ENCODE measurements around the gene TNFSF15. TPM values are rescaled to one million over a fixed set of nuclear protein-coding genes. Genes with fewer than 3 reads are reported as not detected.

TNFSF15 gene
- total RNA-seq, 1 donor from 2014 or later: 0.22 TPM

GRCh38 chr9:114799441-114799840 is 6.4 kb downstream of the TNFSF15 start:
- intact Hi-C loops (cut with micrococcal nuclease): no loop called here
- ATAC-seq (ENCODE audit: low read depth) (no peak), DNase-seq (no peak)
- TF ChIP-seq, protein P1, sequence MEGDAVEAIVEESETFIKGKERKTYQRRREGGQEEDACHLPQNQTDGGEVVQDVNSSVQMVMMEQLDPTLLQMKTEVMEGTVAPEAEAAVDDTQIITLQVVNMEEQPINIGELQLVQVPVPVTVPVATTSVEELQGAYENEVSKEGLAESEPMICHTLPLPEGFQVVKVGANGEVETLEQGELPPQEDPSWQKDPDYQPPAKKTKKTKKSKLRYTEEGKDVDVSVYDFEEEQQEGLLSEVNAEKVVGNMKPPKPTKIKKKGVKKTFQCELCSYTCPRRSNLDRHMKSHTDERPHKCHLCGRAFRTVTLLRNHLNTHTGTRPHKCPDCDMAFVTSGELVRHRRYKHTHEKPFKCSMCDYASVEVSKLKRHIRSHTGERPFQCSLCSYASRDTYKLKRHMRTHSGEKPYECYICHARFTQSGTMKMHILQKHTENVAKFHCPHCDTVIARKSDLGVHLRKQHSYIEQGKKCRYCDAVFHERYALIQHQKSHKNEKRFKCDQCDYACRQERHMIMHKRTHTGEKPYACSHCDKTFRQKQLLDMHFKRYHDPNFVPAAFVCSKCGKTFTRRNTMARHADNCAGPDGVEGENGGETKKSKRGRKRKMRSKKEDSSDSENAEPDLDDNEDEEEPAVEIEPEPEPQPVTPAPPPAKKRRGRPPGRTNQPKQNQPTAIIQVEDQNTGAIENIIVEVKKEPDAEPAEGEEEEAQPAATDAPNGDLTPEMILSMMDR (IDR thresholded peaks at IDR 0.05): no peak
- H3K36me3 Mint-ChIP-seq (ENCODE audit: low read depth): no peaks in the 10 kb centered on the region
- H3K9me3 Mint-ChIP-seq: no peaks in the 10 kb centered on the region
- ChIA-PET CTCF (interaction anchor here (1.0 kb wide), 1 partner anchor 108 kb away, joined by 3 read pairs; no protein-coding TSS in a partner anchor), POLR2A (no interaction called here)
- H3K27ac Mint-ChIP-seq: no peak overlapping the region
- H3K4me1 Mint-ChIP-seq: no peaks in the 10 kb centered on the region
- no peak overlapping the region for H3K4me3 Mint-ChIP-seq
- no peaks in the 10 kb centered on the region for H3K27me3 Mint-ChIP-seq

DNA sequence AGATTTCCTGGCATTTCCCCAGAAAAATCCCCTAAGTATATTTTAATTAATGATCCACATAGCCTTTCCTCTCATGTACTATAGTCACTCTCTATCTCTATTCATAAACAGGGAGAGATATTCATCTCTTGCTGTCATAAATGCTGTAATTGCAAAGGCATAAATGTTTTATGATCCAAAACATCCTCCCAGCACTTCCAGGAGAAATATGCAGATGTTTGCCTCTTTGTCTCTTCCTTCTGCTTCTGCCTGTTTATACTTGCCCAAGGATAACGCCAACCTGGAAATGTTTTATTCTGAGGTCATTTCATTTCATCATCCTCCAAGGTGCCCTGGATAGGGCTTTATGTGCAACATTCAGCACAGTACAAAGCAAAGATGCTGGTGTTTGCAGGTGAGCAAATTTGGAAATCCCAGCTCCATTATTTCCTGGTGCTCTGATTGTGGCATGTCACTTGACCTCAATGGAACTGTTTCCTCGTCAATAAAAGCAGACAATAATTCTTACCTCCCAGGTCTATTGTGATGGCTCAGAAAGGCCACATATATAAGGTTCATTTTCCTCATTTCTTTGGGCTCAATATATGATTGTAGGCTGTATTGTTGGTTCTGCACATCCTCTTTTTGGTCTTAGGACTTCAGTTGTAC is 6.9 kb downstream of the TNFSF15 start:
- ChIA-PET CTCF (interaction anchor here (1.0 kb wide), 1 partner anchor 108 kb away, joined by 3 read pairs; no protein-coding TSS in a partner anchor), POLR2A (no interaction called here)
- no peaks in the 10 kb centered on the region for H3K36me3 Mint-ChIP-seq (ENCODE audit: low read depth)
- no peaks in the 10 kb centered on the region for H3K4me1 Mint-ChIP-seq
- no peak overlapping the region for H3K27ac Mint-ChIP-seq
- intact Hi-C loops (cut with micrococcal nuclease): no loop called here
- no peaks in the 10 kb centered on the region for H3K9me3 Mint-ChIP-seq
- no peak for DNase-seq
- no peak for ATAC-seq (ENCODE audit: low read depth)
- no peaks in the 10 kb centered on the region for H3K27me3 Mint-ChIP-seq
- no peak overlapping the region for H3K4me3 Mint-ChIP-seq
- TF ChIP-seq, protein P1 (IDR thresholded peaks at IDR 0.05): no peak

DNA sequence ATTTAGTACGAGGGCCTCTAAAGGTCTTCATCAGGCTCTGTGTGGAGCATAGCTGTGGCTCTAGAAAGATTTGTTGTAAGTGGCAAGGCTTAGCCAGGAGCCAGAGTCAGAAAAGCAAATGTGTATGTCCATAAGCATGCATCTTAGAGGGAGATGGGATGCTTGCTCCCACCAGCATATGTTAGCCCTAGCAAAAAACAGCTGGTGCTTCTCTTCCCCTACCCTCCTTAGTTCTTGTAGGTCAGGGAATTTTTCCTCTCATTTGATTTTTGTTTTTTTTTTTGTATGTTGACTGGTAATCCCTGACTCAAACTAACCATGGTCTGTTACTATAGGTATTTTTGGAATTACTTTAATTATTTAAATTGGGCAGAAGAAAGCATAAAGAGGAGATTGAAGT is 7.7 kb downstream of the TNFSF15 start:
- H3K4me3 Mint-ChIP-seq: no peak overlapping the region
- no peaks in the 10 kb centered on the region for H3K4me1 Mint-ChIP-seq
- H3K9me3 Mint-ChIP-seq: no peaks in the 10 kb centered on the region
- no peak overlapping the region for H3K27ac Mint-ChIP-seq
- ATAC-seq (ENCODE audit: low read depth): no peak
- DNase-seq: no peak
- TF ChIP-seq, protein P1 (IDR thresholded peaks at IDR 0.05): no peak
- ChIA-PET CTCF (no interaction called here), POLR2A (no interaction called here)
- intact Hi-C loops (cut with micrococcal nuclease): no loop called here
- H3K36me3 Mint-ChIP-seq (ENCODE audit: low read depth): no peaks in the 10 kb centered on the region
- no peaks in the 10 kb centered on the region for H3K27me3 Mint-ChIP-seq

GRCh38 chr9:114792396-114792795 is 13.4 kb downstream of the TNFSF15 start:
- TF ChIP-seq, protein P1 (IDR thresholded peaks at IDR 0.05): no peak
- CTCF ChIA-PET: no interaction called here

DNA sequence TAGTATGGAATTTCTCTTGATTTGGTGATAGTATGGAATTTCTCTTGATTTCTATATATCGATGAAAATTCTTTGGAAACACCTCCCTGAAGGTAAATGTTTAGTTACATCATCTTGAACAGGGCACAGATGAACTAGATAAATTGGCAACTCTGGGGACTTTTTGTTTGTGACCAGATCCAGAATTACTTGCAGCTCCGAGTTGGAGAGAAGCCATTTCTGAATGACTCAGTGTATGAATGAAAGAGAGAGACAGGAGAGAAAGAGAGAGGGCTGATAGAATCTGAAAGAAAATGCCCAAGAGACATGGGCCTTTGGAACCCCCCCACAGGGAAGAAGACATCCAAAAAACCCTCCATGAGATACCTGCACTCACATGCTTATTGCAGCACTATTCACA is 14.1 kb downstream of the TNFSF15 start:
- H3K9me3 Mint-ChIP-seq: no peaks in the 10 kb centered on the region
- peaks cover 4% of the 10 kb centered on the region for H3K4me1 Mint-ChIP-seq
- DNase-seq (no peak), ATAC-seq (ENCODE audit: low read depth) (no peak)
- TF ChIP-seq, protein P1 (IDR thresholded peaks at IDR 0.05): no peak
- CTCF ChIA-PET: no interaction called here
- no peak overlapping the region for H3K4me3 Mint-ChIP-seq
- POLR2A ChIA-PET: no interaction called here
- intact Hi-C loops (cut with micrococcal nuclease): no loop called here
- H3K36me3 Mint-ChIP-seq (ENCODE audit: low read depth): no peaks in the 10 kb centered on the region
- no peak overlapping the region for H3K27ac Mint-ChIP-seq
- H3K27me3 Mint-ChIP-seq: no peaks in the 10 kb centered on the region

More at GRCh38 chr9:114792396-114792795, 13.4 kb downstream of the TNFSF15 start:
- intact Hi-C loops (cut with micrococcal nuclease): no loop called here
- Mint-ChIP-seq H3K9me3 (no peaks in the 10 kb centered on the region), H3K27me3 (no peaks in the 10 kb centered on the region), H3K4me3 (no peak overlapping the region), H3K4me1 (peaks cover 4% of the 10 kb centered on the region), H3K36me3 (ENCODE audit: low read depth) (no peaks in the 10 kb centered on the region), H3K27ac (no peak overlapping the region)
- ATAC-seq (ENCODE audit: low read depth): no peak
- POLR2A ChIA-PET: no interaction called here
- DNase-seq: no peak
